Transverse colon (tissue), 4 donors: ENCODE results near the gene GJD3. TPM values are rescaled to one million over a fixed set of nuclear protein-coding genes. Genes with fewer than 3 reads are reported as not detected.

Experiments
- DNase-seq: peaks from one replicate; pipeline ENCODE4 v3.0.0-alpha.2; 2019
- H3K27ac ChIP-seq, 4 donors: fragments of 200-600 bp; sonication (generic); 2 replicates each; pipeline ENCODE4 v1.5.1; 2016 to 2018; ENCODE audit warnings: inconsistent platforms in 4 of 4
- H3K27me3 ChIP-seq: fragments of 200-600 bp; sonication (generic); 2 replicates; pipeline ENCODE4 v1.5.1; 2017; ENCODE audit warnings: inconsistent platforms
- H3K36me3 ChIP-seq, 4 donors: fragments of 200-600 bp; sonication (generic); 2 replicates each; pipeline ENCODE4 v1.5.1; 2017 to 2019; ENCODE audit warnings: inconsistent platforms in 4 of 4
- H3K4me1 ChIP-seq, 4 donors: fragments of 200-600 bp; sonication (generic); 2 replicates each; pipeline ENCODE4 v1.5.1; 2017 to 2020; ENCODE audit warnings: inconsistent platforms in 4 of 4
- H3K4me3 ChIP-seq, 4 donors: fragments of 200-600 bp; sonication (generic); 1 replicate in 1 of 4; 2 replicates in 3 of 4; pipeline versions ENCODE4 v1.5.1 to v1.6.1; 2017 to 2019; ENCODE audit warnings: inconsistent platforms in 4 of 4
- H3K9me3 ChIP-seq, 2 donors: fragments of 200-600 bp; sonication (generic); 2 replicates each; pipeline ENCODE4 v1.5.1; 2017 to 2019; ENCODE audit warnings: inconsistent platforms in 2 of 2
- EP300 ChIP-seq: sonication (generic); formaldehyde crosslinking; IDR thresholded peaks from one replicate; pipeline ENCODE4 v1.6.1; 2017; ENCODE audit warnings: antibody characterized with exemption, low read depth
- POLR2A ChIP-seq: fragments of 450-650 bp; IDR thresholded peaks from one replicate; pipeline ENCODE4 v1.6.1; 2016; ENCODE audit warnings: antibody characterized with exemption, mild to moderate bottlenecking, moderate library complexity
- POLR2AphosphoS5 ChIP-seq, 3 donors: sonication (generic); formaldehyde crosslinking; IDR thresholded peaks; one replicate each; pipeline ENCODE4 v1.6.1; 2016; ENCODE audit warnings: antibody characterized with exemption in 3 of 3
- WGBS, 2 donors: methylation state at CpG; one replicate each; pipeline ENCODE4 v1.1.5; 2018; ENCODE audit warnings: low coverage in 1 of 2; 5-methylcytosine and 5-hydroxymethylcytosine counted together
- in situ Hi-C, 4 donors: fragments of 200-750 bp; cut with MboI; loops; one replicate each; pipeline versions ENCODE4 v1.15.0 to v1.15.1; 2017; ENCODE audit warnings: low sequenced_read_pairs in 3 of 4, low pct_ligation_motif_present in 1 of 4, low pct_unique_long_range_greater_than_20kb in 1 of 4
- intact Hi-C: fragments of 100-400 bp; cut with DNase I; formaldehyde crosslinking; loops from one replicate; pipeline ENCODE4 v1.15.1; 2023; ENCODE audit warnings: low total_unique reads
- total RNA-seq, 4 donors: library from RNA; depleted of rRNA; stranded (reverse); fragments of >200 nt; gene quantifications; one replicate each; pipeline ENCODE4 v1.1.0, GENCODE V29; 2016
- TF ChIP-seq, protein P1 (sequence below), 5 experiments: fragments of 200-600 bp in 3 of 5; fragments of 450-650 bp in 2 of 5; sonication (generic) in 3 of 5; IDR thresholded peaks; 1 replicate in 2 of 5; 2 replicates in 3 of 5; pipeline ENCODE4 v1.5.1; 2016 to 2017; ENCODE audit warnings: antibody characterized with exemption in 5 of 5, inconsistent platforms in 3 of 5, mild to moderate bottlenecking in 2 of 5, moderate library complexity in 1 of 5

Gene GJD3
- total RNA-seq, 4 donors from 2014 or later, result not detected

DNA sequence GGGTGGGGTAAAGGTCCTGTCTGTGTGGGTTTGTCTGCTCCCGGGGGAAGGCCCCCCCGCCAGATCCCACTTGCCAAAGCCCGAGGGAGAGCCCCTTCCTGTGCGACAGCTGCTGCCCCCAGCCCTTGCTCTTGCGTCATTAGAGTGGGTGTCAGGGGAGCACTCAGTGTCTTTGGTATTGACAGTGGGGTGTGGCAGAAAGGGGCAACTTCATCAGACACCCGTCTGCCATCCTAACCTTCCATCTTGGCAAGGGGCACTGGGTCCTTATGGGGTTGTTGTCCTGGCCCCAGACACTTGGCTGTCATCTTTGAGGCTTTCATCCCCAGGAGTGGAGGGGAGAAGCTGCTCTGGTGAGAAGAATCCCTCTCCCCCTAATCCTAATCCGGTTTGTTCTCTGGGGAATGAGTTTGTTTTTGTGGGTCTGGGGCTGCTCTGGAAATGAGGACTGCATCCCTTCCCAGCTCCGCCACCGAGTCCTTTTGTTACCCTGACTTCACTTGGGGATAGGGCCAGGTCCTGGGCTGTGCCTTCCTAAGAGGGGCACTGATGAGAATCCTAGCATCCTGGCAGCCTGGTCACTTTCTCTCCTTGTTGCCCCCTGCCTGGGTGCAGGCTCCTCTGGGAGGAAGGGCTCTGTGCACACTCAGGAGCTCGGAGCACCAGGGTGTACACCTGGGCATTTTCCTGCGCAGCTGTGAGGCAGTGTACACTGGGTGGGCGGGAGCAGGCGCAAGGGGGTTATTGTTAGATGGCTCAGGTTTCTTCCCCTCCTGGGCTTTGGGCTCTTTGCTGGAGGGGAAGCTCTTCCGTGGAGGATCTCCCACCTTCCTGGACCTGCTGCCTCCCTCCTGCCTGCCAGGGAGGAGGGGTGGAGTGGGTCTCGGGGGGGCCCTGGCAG lies 21.1 kb downstream of the GJD3 start:
- WGBS, 2 donors, result 41% methylated on average over 14 of the region's 15 CpGs; no CpG with 5 or more reads in 1 of the 2 donors
- intact Hi-C loops (no loop called here), in situ Hi-C loops (no loop called here)
- H3K36me3 ChIP-seq, result no peaks in the 10 kb centered on the region
- peaks cover 41 to 80% (median 60%) of the 10 kb centered on the region in 4 donors for H3K4me1 ChIP-seq
- H3K27me3 ChIP-seq, result no peaks in the 10 kb centered on the region
- DNase-seq, result peak; percentile 32
- peak overlapping the region; percentile 72 to 89 (median 78) for H3K4me3 ChIP-seq
- TF ChIP-seq POLR2AphosphoS5 (IDR thresholded peaks at IDR 0.05), result no peak
- TF ChIP-seq POLR2A, result no peak
- TF ChIP-seq, protein P1, sequence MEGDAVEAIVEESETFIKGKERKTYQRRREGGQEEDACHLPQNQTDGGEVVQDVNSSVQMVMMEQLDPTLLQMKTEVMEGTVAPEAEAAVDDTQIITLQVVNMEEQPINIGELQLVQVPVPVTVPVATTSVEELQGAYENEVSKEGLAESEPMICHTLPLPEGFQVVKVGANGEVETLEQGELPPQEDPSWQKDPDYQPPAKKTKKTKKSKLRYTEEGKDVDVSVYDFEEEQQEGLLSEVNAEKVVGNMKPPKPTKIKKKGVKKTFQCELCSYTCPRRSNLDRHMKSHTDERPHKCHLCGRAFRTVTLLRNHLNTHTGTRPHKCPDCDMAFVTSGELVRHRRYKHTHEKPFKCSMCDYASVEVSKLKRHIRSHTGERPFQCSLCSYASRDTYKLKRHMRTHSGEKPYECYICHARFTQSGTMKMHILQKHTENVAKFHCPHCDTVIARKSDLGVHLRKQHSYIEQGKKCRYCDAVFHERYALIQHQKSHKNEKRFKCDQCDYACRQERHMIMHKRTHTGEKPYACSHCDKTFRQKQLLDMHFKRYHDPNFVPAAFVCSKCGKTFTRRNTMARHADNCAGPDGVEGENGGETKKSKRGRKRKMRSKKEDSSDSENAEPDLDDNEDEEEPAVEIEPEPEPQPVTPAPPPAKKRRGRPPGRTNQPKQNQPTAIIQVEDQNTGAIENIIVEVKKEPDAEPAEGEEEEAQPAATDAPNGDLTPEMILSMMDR (IDR thresholded peaks at IDR 0.05), result no peak
- no peak for TF ChIP-seq EP300
- H3K9me3 ChIP-seq, result no peaks in the 10 kb centered on the region
- H3K27ac ChIP-seq, result peak overlapping the region; percentile 94 to 95 (median 95)

DNA sequence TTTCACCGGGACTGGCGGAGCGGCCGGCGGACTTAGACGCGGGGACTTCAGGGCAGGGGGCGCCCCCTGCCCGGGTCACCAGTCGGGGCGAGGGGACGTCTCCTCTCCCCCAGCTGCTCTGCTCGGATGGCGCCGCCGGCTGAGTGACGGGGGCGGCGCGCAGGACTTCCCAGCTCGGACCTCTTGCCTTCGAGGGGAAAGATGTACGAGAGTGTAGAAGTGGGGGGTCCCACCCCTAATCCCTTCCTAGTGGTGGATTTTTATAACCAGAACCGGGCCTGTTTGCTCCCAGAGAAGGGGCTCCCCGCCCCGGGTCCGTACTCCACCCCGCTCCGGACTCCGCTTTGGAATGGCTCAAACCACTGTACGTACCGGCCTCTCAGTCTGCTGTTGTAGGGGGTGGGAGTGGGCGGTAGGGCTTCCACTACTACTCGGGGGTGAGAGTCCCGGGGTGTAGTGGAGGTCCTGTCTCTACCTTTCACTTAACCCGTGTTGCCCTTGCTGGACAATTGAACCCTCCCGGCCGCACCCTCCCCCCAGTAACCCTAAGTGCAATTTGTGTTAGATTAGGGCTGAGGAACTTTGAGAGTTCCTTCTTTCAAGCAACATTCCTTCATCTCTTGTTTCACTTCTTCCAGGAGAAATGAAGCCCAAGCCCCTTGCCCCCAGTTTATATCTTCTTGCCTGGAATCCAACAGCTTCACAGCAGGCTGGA lies 21.9 kb downstream of the GJD3 start:
- Histone ChIP-seq H3K27ac (peak overlapping the region; percentile 94 to 95 (median 95)), H3K36me3 (no peaks in the 10 kb centered on the region), H3K9me3 (no peaks in the 10 kb centered on the region), H3K27me3 (no peaks in the 10 kb centered on the region), H3K4me3 (peak overlapping the region; percentile 72 to 89 (median 78)), H3K4me1 (peaks cover 33 to 78% (median 55%) of the 10 kb centered on the region in 4 donors)
- peak; percentile 35 for DNase-seq
- in situ Hi-C loops (no loop called here), intact Hi-C loops (no loop called here)
- WGBS, 2 donors, result 31% methylated on average over 35 of the region's 38 CpGs; no CpG with 5 or more reads in 1 of the 2 donors
- TF ChIP-seq POLR2AphosphoS5 (IDR thresholded peaks at IDR 0.05), result no peak
- TF ChIP-seq, protein P1 (IDR thresholded peaks at IDR 0.05), result peak in 1 of 5 experiments; percentile 14

DNA sequence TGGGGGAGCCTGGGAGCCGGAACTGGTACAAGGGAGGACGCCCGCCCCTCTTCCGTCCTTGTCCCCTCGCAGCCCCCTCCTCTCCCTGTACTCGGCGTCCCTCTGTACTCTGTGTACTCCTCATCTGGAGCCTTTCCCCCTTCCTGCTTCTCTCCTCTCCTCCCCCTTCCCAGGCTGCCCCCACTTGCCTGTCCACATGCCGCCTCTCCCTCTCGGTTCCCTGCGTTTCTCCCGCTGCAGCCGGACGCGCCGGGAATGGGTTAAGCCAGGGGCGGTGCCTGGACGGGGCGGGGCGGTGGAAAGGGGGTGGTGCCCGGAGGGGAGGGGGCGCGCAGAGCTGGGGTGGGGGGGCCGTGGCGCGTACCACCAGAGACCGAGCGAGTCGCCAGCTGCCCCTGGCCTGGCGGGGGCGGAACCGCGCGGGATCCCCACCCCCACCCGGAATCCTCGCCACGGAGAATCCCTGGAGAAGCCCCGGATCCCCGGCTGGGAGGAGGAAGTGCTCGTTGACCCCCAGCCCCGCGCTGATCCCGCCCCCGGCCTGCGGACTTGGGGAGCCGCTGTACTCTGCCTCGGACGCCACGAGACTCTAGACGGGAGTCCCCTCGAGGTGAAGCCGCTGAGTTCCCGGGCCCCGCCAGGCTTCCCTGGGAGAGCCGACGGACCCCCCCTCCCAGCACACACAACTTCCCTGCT lies 22.6 kb downstream of the GJD3 start:
- intact Hi-C loops, result no loop called here
- TF ChIP-seq EP300, result no peak
- peak; percentile 82 to 91 (median 90) for TF ChIP-seq POLR2AphosphoS5 (IDR thresholded peaks at IDR 0.05)
- TF ChIP-seq, protein P1 (IDR thresholded peaks at IDR 0.05), result no peak
- peak; percentile 77 for TF ChIP-seq POLR2A
- H3K9me3 ChIP-seq, result no peaks in the 10 kb centered on the region
- 0 to 7% methylated on average over 6 to 23 of the region's 55 CpGs for WGBS, 2 donors
- DNase-seq, result peak; percentile 86
- no peaks in the 10 kb centered on the region for H3K36me3 ChIP-seq
- in situ Hi-C loops, result no loop called here
- no peaks in the 10 kb centered on the region for H3K27me3 ChIP-seq
- peaks cover 25 to 71% (median 48%) of the 10 kb centered on the region in 4 donors for H3K4me1 ChIP-seq
- H3K27ac ChIP-seq, result peak overlapping the region; percentile 94 to 95 (median 95)
- peak overlapping the region; percentile 72 to 89 (median 78) for H3K4me3 ChIP-seq
